ENCODE measurements around the gene RGS19.

Gene RGS19

GRCh38 chr20:64108731-64109681, 29.7 kb upstream of the RGS19 start:
- DNase-seq (ENCODE audit: low read depth, low spot score): no peak

- DNase-seq (ENCODE audit: low read depth, low spot score): no peak
Measured at GRCh38 chr20:64107736-64108457, 28.6 kb upstream of the RGS19 start.

- DNase-seq (ENCODE audit: low read depth, low spot score): no peak
Measured at GRCh38 chr20:64106981-64107735, 27.8 kb upstream of the RGS19 start, which contains the start of gene NPBWR2. Gene NPBWR2, minus strand, starts transcription at chr20:64107565. Its CDS starts 734 bp downstream, at chr20:64106831.

GRCh38 chr20:64106435-64106961, 27.2 kb upstream of the RGS19 start:
- no peak for DNase-seq (ENCODE audit: low read depth, low spot score)

GRCh38 chr20:64105846-64106434, 26.6 kb upstream of the RGS19 start:
- no peak for DNase-seq (ENCODE audit: low read depth, low spot score)

- DNase-seq (ENCODE audit: low read depth, low spot score): no peak
Measured at GRCh38 chr20:64104667-64105451, 25.5 kb upstream of the RGS19 start.

GRCh38 chr20:64103871-64104666, 24.8 kb upstream of the RGS19 start:
- DNase-seq (ENCODE audit: low read depth, low spot score): no peak

- DNase-seq (ENCODE audit: low read depth, low spot score): no peak
Measured at GRCh38 chr20:64102647-64103354, 23.5 kb upstream of the RGS19 start.

- DNase-seq (ENCODE audit: low read depth, low spot score): no peak
Measured at GRCh38 chr20:64101731-64102621, 22.7 kb upstream of the RGS19 start.

GRCh38 chr20:64100946-64101688, 21.8 kb upstream of the RGS19 start:
- no peak for DNase-seq (ENCODE audit: low read depth, low spot score)

- no peak for DNase-seq (ENCODE audit: low read depth, low spot score)
Measured at GRCh38 chr20:64100566-64100888, 21.2 kb upstream of the RGS19 start.

GRCh38 chr20:64099880-64100565, 20.7 kb upstream of the RGS19 start:
- no peak for DNase-seq (ENCODE audit: low read depth, low spot score)

GRCh38 chr20:64099086-64099786, 19.9 kb upstream of the RGS19 start:
- no peak for DNase-seq (ENCODE audit: low read depth, low spot score)

GRCh38 chr20:64098471-64099013, 19.2 kb upstream of the RGS19 start:
- no peak for DNase-seq (ENCODE audit: low read depth, low spot score)

- DNase-seq (ENCODE audit: low read depth, low spot score): no peak
Measured at GRCh38 chr20:64096535-64096934, 17.2 kb upstream of the RGS19 start.

- no peak for DNase-seq (ENCODE audit: low read depth, low spot score)
Measured at GRCh38 chr20:64095927-64096326, 16.6 kb upstream of the RGS19 start.

All from brain pericyte (primary cell).